ENCODE results near the gene RUVBL2.

RUVBL2 gene

DNA sequence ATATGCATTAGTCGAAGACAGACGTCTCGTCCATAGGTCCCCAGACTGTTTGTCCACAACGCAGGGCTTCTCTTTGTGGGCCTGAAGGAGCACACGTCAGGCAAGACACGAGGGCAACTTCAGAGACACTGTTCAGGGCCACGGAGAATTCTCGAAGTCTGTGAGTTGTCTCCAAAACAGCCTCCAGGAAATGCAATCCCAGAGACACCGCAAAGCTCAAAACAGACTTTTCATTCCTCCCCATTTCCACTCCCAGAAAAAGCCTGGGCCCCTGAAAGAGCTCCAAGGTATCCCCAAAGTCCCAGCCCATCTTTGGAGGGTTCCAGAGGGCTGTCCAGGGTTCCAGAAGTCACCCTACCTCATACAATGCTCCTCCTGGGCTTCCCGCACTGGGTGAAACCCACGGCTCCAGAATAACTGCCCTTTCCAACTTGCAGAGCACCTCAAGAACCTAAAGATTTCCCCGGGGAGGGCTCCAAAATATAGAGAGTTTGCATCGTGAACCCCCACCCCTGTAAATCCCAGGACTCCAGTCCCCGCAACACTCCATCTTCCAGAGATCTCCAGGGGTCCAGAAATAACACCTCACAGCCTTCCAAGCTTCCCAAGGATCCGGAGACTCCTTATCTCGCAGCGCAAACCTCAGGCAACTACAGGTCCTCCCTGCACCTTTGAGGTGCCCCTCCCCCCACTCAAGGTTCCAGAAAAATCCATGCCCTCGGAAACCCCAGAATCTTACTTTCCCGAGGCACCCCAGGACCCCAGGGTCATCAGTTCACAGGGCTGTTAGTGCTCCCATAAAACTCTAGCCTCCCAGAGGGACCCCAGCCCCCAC is 29.3 kb upstream of the RUVBL2 start:
- peak; percentile 28 to 46 for DNase-seq

- DNase-seq, result peak; percentile 94 to 96
These were observed 28.5 kb upstream of the RUVBL2 start, which contains the start of gene FTL for GRCh38 chr19:48965040-48965805. Gene FTL (plus strand): TSS chr19:48965309. CDS start chr19:48965508, 199 bp downstream.

GRCh38 chr19:48965806-48966540 is 27.7 kb upstream of the RUVBL2 start:
- peak; percentile 59 to 65 for DNase-seq

- DNase-seq, result peak in 1 of 2 experiments; percentile 15
These were observed 26.9 kb upstream of the RUVBL2 start for GRCh38 chr19:48966541-48967345.

DNA sequence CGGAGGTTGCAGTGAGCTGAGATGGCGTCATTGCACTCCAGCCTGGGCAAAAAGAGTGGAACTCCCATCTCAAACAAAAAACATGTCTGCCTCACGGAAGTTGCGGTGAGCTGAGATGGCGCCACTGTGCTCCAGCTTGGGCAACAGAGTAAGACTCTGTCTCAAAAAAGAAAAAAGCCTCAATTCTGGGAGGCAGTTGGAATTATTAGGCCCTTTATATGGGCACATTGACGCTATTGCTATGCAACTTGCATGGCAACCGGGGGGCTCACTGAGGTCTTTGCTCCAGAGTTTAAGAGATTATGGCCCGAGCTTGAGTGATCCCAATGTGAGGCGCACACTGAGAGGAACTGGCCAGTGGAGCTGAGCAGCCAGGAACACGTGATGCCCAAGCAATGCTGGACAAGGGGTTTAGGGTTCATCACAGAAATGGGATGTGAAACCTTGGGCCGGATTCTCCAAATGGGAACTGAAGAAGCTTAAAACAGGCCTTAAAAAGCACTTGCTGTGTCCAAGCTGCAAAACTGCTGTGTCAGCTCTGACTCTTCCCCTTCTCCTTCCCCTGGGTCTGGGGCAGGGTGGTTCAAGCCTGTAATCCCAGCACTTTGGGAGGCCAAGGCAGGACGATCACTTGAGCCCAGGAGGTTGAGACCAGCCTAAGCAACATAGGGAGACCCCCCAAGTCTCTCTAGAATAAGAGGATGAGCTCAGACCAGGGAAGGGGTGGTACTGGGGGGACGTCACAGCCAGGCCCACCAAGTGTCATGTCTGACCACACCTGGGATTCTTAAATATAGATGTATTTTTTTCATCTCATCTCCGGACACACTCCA is 26.1 kb upstream of the RUVBL2 start:
- DNase-seq, result peak; percentile 25 to 50

DNA sequence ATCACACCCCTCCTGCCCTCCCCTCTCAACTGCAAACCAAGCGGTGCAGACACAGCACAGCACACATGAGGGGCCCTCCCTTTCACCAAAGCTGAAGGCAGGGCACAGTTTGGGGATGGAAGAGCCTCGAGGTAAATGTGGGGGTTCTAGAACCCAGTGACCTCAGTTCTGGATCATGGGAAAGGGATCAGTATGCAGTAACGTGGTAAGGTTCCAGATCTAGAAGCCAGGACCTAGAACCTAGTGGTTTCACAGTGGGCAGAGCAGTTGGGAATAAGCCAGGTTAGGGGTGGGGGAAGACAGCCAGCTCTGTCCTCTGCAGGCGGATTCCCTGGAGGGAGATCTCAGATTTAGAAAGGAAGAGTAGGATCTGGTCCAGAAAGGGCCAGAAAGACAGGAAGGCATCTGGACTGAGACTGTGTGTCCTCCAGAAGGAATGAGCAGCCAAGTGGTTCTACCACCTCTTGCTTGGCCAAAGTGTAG is 25.5 kb upstream of the RUVBL2 start:
- DNase-seq, result peak in 1 of 2 experiments; percentile 27

- DNase-seq, result no peak
These were observed 24.9 kb upstream of the RUVBL2 start for GRCh38 chr19:48968813-48969218.

DNA sequence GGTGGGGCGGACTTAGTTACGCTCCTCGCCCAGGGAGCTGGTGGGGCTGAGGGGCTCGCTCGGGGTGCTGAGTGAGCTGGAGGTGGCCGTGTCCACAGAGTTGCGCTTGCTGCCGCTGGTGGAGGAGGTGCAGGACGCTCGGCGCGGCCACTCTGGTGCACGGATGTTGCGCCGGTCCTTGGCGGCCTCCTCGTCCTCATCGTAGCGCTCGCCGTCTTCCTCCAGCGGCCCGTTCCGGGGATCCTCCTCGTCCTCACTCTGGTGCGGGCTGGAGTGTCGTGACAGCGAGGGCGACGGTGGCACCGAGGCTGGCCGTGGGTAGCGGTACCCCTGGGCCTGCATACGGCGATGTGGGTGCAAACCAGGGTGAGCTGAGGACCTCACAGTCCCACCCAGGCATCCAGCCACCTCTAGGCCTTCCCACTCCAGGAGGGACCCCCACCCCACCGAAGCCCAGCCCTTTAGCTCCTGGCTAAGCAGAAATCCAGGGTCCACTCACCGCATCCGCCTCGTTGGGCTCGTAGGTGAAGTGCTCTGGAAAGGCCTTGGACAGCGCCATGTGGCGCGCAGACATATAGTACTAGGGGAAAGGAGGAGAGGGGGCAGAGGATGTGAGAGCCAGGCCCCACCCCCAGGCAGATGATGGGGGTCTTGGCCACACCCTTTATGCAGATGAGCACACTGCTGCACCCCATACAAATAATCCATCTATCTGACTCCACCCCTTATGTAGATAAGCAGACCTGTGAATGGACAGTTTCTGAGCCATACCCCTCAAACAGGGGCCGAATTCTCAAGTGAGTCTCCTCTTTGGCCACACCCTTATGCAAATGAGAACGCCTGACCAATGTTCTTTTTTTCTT is 24.2 kb upstream of the RUVBL2 start:
- DNase-seq, result peak; percentile 33 to 45

GRCh38 chr19:48970139-48970766 is 23.4 kb upstream of the RUVBL2 start:
- no peak for DNase-seq

DNA sequence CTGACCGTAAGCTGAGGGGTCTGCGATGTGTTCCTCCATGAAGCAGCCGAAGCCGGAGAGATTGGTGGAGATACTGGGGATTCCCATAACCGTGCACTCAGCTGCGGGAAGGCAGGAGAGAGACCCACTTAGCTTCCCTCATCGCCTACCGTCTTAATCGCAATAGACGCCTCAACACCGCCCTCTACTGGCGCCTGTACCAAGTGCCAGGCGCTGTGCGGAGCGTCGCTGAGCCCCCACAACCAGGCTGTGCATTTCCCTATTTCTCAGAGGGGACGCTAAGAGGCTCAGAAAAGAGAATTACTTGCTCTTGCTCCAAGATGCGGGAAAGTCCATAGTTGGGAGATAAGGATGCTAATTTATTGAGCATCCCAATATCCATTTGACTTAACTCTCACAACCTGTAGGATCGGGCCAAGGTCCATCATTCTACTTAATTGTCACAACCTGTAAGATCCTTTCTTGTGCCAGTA is 22.7 kb upstream of the RUVBL2 start:
- DNase-seq, result peak; percentile 89 to 93

GRCh38 chr19:48975947-48976847 is 17.5 kb upstream of the RUVBL2 start:
- peak; percentile 71 to 74 for DNase-seq

GRCh38 chr19:48977061-48977460 is 16.6 kb upstream of the RUVBL2 start:
- DNase-seq, result no peak

DNA sequence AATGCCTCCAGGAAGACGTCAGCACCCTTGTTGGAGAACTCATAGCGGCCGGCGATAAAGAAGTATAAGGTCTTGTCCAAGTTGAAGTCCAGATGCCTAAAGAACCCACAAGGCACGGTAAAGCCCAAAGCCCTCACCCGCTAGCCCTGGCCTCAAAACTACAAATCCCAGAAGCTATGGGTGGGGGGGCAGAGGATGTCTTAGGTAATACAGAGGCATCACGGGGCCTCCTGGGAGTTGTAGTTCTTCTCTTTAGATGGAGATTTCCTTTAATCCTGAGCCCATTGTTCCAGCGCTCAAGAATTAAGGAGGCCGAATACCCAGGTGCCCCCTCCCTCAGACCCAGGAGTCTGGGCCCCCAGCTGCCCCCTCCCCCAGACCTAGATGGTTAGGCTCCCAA is 11.4 kb upstream of the RUVBL2 start:
- no peak for DNase-seq

- no peak for DNase-seq
These were observed 8.0 kb upstream of the RUVBL2 start for GRCh38 chr19:48985711-48986110.

- DNase-seq, result no peak
These were observed 7.5 kb upstream of the RUVBL2 start for GRCh38 chr19:48986211-48986610.

DNA sequence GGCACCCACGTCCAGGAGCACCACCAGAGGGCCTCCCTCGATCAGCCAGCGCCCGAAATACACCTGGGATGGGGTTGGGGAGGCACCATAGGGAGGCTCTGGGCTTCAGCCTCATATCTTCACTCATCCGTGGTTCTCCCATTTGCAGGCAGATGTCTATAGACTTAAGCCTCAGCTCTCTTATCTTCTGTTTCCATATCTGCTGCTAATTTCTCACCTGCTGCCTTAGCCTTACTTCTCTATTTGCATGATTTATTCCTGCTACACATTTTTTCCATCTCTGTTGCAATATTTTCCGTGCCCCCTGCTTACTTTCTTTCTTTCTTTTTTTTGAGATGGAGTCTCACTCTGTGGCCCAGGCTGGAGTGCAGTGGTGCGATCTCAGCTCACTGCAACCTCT is 6.4 kb upstream of the RUVBL2 start:
- DNase-seq, result no peak

DNA sequence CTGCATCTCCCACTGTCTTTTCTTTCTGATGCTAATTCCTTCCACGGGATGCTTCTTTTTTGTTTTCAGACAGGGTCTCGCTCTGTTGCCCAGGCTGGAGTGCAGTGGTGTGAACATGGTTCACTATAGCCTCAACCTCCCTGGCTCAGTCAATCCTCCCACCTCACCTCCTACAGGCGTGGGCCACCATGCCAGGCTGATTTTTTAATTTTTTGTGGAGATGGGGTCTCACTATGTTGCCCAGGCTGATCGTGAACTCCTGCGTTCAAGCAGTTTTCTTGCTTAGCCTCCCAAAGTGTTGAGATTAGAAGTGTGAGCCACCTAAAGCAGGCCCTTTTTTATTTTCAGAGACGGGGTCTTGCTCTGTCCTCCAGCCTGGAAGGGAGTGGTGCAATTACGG is 5.4 kb upstream of the RUVBL2 start:
- no peak for DNase-seq

DNA sequence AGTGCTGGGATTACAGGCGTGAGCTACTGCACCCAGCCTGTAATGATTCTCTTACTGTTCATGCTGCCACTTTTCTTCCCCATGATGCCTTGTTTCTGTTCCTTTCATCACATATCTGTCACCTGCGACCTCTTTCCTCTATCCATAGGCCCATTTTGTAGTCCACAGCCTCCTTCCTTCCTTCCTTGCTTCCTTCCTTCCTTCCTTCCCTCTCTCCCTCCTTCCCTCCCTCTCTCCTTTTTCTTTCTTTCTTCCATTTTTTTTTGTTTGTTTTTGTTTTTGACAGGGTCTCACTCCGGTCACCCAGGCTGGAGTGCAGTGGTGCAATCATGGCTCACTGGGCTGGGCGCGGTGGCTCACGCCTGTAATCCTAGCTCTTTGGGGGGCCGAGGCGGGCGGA is 4.8 kb upstream of the RUVBL2 start:
- no peak for DNase-seq

Measured in Kasumi-1 (cell line).